Tibial artery (tissue), 4 donors: ENCODE measurements around the gene IKZF3.

ENCODE experiments used
- DNase-seq, 2 donors: peaks; one replicate each; pipeline ENCODE4 v3.0.0-alpha.2; 2019
- H3K27ac ChIP-seq, 2 donors: fragments of 200-600 bp; sonication (generic) in 1 of 2; 1 replicate in 1 of 2; 2 replicates in 1 of 2; pipeline ENCODE4 v1.5.1; 2018 to 2019; ENCODE audit warnings: mild to moderate bottlenecking in 1 of 2
- H3K27me3 ChIP-seq, 2 donors: fragments of 200-600 bp; sonication (generic) in 1 of 2; one replicate each; pipeline versions ENCODE4 v1.5.1 to v1.6.0; 2016 to 2019
- H3K36me3 ChIP-seq, 3 donors: fragments of 200-600 bp; sonication (generic) in 2 of 3; one replicate each; pipeline ENCODE4 v1.5.1; 2016 to 2019; ENCODE audit warnings: mild to moderate bottlenecking in 2 of 3
- H3K4me1 ChIP-seq, 4 donors: fragments of 200-600 bp; sonication (generic) in 2 of 4; 1 replicate in 3 of 4; 2 replicates in 1 of 4; pipeline ENCODE4 v1.5.1; 2016 to 2019
- H3K4me3 ChIP-seq, 2 donors: fragments of 200-600 bp; sonication (generic) in 1 of 2; 1 replicate in 1 of 2; 2 replicates in 1 of 2; pipeline ENCODE4 v1.5.1; 2018 to 2019; ENCODE audit warnings: mild to moderate bottlenecking in 2 of 2
- H3K9me3 ChIP-seq, 3 donors: fragments of 200-600 bp; sonication (generic) in 1 of 3; one replicate each; pipeline ENCODE4 v1.5.1; 2016 to 2019
- CTCF ChIP-seq, 2 experiments: fragments of 200-600 bp in 1 of 2; fragments of 450-650 bp in 1 of 2; IDR thresholded peaks; one replicate each; pipeline ENCODE4 v1.5.1; 2017 to 2019; ENCODE audit warnings: antibody characterized with exemption in 2 of 2, mild to moderate bottlenecking in 1 of 2, moderate library complexity in 1 of 2
- intact Hi-C: fragments of 100-400 bp; cut with DNase I; formaldehyde crosslinking; loops from one replicate; pipeline ENCODE4 v1.15.0; 2023; ENCODE audit warnings: low total_unique reads

Gene IKZF3

GRCh38 chr17:39757931-39758873 lies 105.9 kb downstream of the IKZF3 start:
- intact Hi-C loops, result loop anchor here (10.0 kb wide), 1 partner anchor 217 kb away; no protein-coding TSS in a partner anchor

DNA sequence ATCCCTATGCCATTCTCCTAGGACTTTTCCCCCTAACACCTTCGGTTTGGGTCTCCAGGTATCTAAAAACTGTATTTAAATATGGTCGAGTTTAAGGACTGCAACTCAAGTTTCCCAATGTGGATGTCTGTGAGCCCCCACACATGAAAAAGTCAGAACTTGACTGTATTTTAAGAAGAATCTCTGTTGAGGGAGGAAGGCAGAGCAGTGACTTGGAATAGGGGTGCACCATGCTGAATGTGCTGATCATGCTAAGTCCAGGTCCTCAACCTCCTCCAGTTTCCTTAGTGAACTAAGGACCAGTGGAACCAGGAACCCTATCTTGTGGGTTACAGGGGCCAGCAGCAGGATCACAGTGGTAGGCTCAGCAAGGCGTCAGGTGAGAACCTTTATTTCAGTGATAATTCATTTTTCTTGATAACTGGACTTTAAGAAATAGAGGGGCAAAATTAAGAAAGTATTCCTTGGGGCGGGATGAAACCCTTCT lies 106.9 kb downstream of the IKZF3 start:
- Histone ChIP-seq H3K36me3 (no peaks in the 10 kb centered on the region), H3K9me3 (no peaks in the 10 kb centered on the region), H3K27ac (no peak overlapping the region), H3K4me3 (no peak overlapping the region), H3K27me3 (peaks cover 0 to 17% of the 10 kb centered on the region in 2 donors), H3K4me1 (peaks cover 0 to 21% (median 12%) of the 10 kb centered on the region in 4 donors)
- peak in 1 of 2 donors; percentile 19 for DNase-seq
- intact Hi-C loops, result loop anchor here (10.0 kb wide), 1 partner anchor 218 kb away; no protein-coding TSS in a partner anchor
- TF ChIP-seq CTCF (IDR thresholded peaks at IDR 0.05), result no peak

More at GRCh38 chr17:39757931-39758873, 105.9 kb downstream of the IKZF3 start:
- no peak overlapping the region for H3K27ac ChIP-seq
- H3K27me3 ChIP-seq, result peaks cover 0 to 21% of the 10 kb centered on the region in 2 donors
- peaks cover 0 to 17% (median 11%) of the 10 kb centered on the region in 4 donors for H3K4me1 ChIP-seq
- H3K9me3 ChIP-seq, result no peaks in the 10 kb centered on the region
- TF ChIP-seq CTCF (IDR thresholded peaks at IDR 0.05), result no peak
- H3K36me3 ChIP-seq, result no peaks in the 10 kb centered on the region
- no peak overlapping the region for H3K4me3 ChIP-seq
- no peak for DNase-seq

- H3K9me3 ChIP-seq, result no peaks in the 10 kb centered on the region
- no peak overlapping the region for H3K27ac ChIP-seq
- peaks cover 0 to 13% of the 10 kb centered on the region in 2 donors for H3K27me3 ChIP-seq
- H3K36me3 ChIP-seq, result no peaks in the 10 kb centered on the region
- peak in 1 of 2 donors; percentile 45 for DNase-seq
- peaks cover 0 to 21% (median 12%) of the 10 kb centered on the region in 4 donors for H3K4me1 ChIP-seq
- no peak overlapping the region for H3K4me3 ChIP-seq
- no peak for TF ChIP-seq CTCF (IDR thresholded peaks at IDR 0.05)
- intact Hi-C loops, result loop anchor here (10.0 kb wide), 1 partner anchor 218 kb away; no protein-coding TSS in a partner anchor
These were observed 107.6 kb downstream of the IKZF3 start for GRCh38 chr17:39756380-39757079.

DNA sequence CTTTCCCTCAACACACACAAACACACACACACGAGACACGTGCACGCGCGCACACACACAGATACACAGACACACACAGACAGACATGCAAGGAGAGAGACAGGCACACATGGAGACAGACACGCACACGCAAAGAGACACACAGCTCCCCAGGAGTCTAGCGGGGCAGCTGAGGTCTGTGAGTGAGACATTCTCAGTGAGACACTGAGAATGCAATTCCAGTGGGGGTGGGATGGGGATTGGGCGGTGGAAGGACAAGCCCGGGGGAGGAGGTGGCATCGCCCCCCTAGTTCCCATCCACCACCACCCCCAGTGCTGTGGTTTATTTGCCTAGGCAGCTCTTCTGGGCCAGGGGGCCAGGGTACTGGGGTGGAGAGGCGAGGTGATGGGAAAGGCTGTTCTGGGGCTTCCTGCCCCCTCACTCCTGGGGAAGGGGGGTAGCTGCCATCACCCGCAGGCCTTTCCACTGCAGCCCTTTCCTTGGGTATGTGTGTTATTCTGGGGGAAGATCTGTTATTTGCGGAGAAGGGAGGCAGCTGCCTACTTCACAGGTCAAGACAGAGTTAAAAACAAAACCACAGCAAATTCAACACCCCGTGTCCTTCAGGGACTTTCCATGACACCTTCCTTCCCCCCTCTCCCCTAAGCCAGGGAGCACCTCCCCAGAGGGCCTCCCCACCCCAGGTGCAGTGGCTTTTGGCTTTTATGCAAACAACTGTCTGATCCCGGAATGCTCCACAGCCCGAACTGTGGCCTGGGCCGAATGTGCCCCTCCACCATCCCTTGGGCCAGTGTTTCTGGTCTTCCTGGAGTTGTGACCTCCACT lies 108.3 kb downstream of the IKZF3 start:
- H3K36me3 ChIP-seq, result no peaks in the 10 kb centered on the region
- intact Hi-C loops, result loop anchor here (10.0 kb wide), 1 partner anchor 219 kb away; no protein-coding TSS in a partner anchor
- peaks cover 0 to 13% of the 10 kb centered on the region in 2 donors for H3K27me3 ChIP-seq
- no peak overlapping the region for H3K4me3 ChIP-seq
- H3K9me3 ChIP-seq, result no peaks in the 10 kb centered on the region
- H3K4me1 ChIP-seq, result peaks cover 0 to 21% (median 12%) of the 10 kb centered on the region in 4 donors
- no peak for TF ChIP-seq CTCF (IDR thresholded peaks at IDR 0.05)
- H3K27ac ChIP-seq, result peak overlapping the region; percentile 76 to 90
- peak in 1 of 2 donors; percentile 44 for DNase-seq
